Type B pancreatic cell (in vitro differentiated cells): ENCODE data around the gene PGS1. TPM values are rescaled to one million over a fixed set of nuclear protein-coding genes. Genes with fewer than 3 reads are reported as not detected.

Experiments
- DNase-seq: peaks from one replicate; pipeline ENCODE4 v3.0.0; 2021; ENCODE audit warnings: mixed read lengths; ENCODE audit not compliant: unreplicated experiment; ENCODE audit errors: extremely low spot score
- H3K27ac Mint-ChIP-seq: 2 replicates; pipeline ENCODE4 v1.8.0; 2021; ENCODE audit warnings: mild to moderate bottlenecking, mixed read lengths
- H3K27me3 Mint-ChIP-seq: 2 replicates; pipeline ENCODE4 v1.8.0; 2021; ENCODE audit warnings: mixed read lengths
- H3K36me3 Mint-ChIP-seq: 2 replicates; pipeline ENCODE4 v1.8.0; 2021; ENCODE audit warnings: mixed read lengths
- H3K4me1 Mint-ChIP-seq: one replicate; pipeline ENCODE4 v1.8.0; 2021; ENCODE audit warnings: mixed read lengths; ENCODE audit not compliant: unreplicated experiment
- H3K4me3 Mint-ChIP-seq: 2 replicates; pipeline ENCODE4 v1.8.0; 2021; ENCODE audit warnings: mild to moderate bottlenecking, mixed read lengths
- H3K9me3 Mint-ChIP-seq: 2 replicates; pipeline ENCODE4 v1.8.0; 2021; ENCODE audit warnings: mixed read lengths
- CTCF ChIP-seq: fragments of 200-600 bp; sonication (generic); conservative IDR thresholded peaks from 2 replicates; pipeline ENCODE4 v1.5.0; 2021; ENCODE audit warnings: antibody characterized with exemption, mild to moderate bottlenecking
- total RNA-seq: library from RNA; stranded (reverse); gene quantifications from 2 replicates; pipeline ENCODE4 v1.2.1, GENCODE V29; 2021; ENCODE audit warnings: low replicate concordance

Gene PGS1
- total RNA-seq, 1 donor from 2014 or later, result 54.8 TPM

GRCh38 chr17:78349891-78350642 is 28.4 kb upstream of the PGS1 start:
- no peaks in the 10 kb centered on the region for H3K36me3 Mint-ChIP-seq
- DNase-seq, result no peak
- H3K27me3 Mint-ChIP-seq, result peaks cover 9% of the 10 kb centered on the region
- H3K27ac Mint-ChIP-seq, result no peak overlapping the region
- TF ChIP-seq CTCF, result peak; percentile 20
- H3K4me1 Mint-ChIP-seq, result peaks cover 25% of the 10 kb centered on the region
- H3K9me3 Mint-ChIP-seq, result no peaks in the 10 kb centered on the region
- H3K4me3 Mint-ChIP-seq, result no peak overlapping the region

GRCh38 chr17:78351449-78352006 is 26.9 kb upstream of the PGS1 start:
- Mint-ChIP-seq H3K4me3 (peak overlapping the region; percentile 62), H3K4me1 (peaks cover 39% of the 10 kb centered on the region)
- no peak for TF ChIP-seq CTCF

GRCh38 chr17:78353834-78354233 is 24.6 kb upstream of the PGS1 start:
- H3K27me3 Mint-ChIP-seq, result no peaks in the 10 kb centered on the region

More at GRCh38 chr17:78351449-78352006, 26.9 kb upstream of the PGS1 start:
- H3K27ac Mint-ChIP-seq, result peak overlapping the region; percentile 86
- no peaks in the 10 kb centered on the region for H3K9me3 Mint-ChIP-seq
- no peak for DNase-seq
- peaks cover 4% of the 10 kb centered on the region for H3K36me3 Mint-ChIP-seq
- H3K27me3 Mint-ChIP-seq, result peaks cover 3% of the 10 kb centered on the region

GRCh38 chr17:78355045-78355641 is 23.3 kb upstream of the PGS1 start:
- no peak overlapping the region for H3K27ac Mint-ChIP-seq
- DNase-seq, result no peak
- H3K9me3 Mint-ChIP-seq, result no peaks in the 10 kb centered on the region

More at GRCh38 chr17:78353834-78354233, 24.6 kb upstream of the PGS1 start:
- Mint-ChIP-seq H3K4me3 (peak overlapping the region; percentile 88), H3K9me3 (no peaks in the 10 kb centered on the region), H3K4me1 (peaks cover 55% of the 10 kb centered on the region), H3K36me3 (peaks cover 4% of the 10 kb centered on the region), H3K27ac (peak overlapping the region; percentile 90)
- DNase-seq, result no peak
- TF ChIP-seq CTCF, result no peak

GRCh38 chr17:78355701-78356100 is 22.7 kb upstream of the PGS1 start:
- Mint-ChIP-seq H3K9me3 (no peaks in the 10 kb centered on the region), H3K4me3 (peak overlapping the region; percentile 76), H3K4me1 (peaks cover 50% of the 10 kb centered on the region), H3K27me3 (no peaks in the 10 kb centered on the region), H3K36me3 (peaks cover 4% of the 10 kb centered on the region), H3K27ac (peak overlapping the region; percentile 43)
- TF ChIP-seq CTCF, result no peak
- DNase-seq, result no peak

More at GRCh38 chr17:78355045-78355641, 23.3 kb upstream of the PGS1 start:
- TF ChIP-seq CTCF, result no peak
- Mint-ChIP-seq H3K27me3 (no peaks in the 10 kb centered on the region), H3K4me3 (peak overlapping the region; percentile 76), H3K4me1 (peaks cover 50% of the 10 kb centered on the region), H3K36me3 (peaks cover 4% of the 10 kb centered on the region)
